Breast epithelium (tissue), 4 donors: ENCODE measurements around the gene UNK. TPM values are rescaled to one million over a fixed set of nuclear protein-coding genes. Genes with fewer than 3 reads are reported as not detected.

Source experiments
- DNase-seq, 2 donors: peaks; one replicate each; pipeline ENCODE4 v3.0.0-alpha.2; 2019; ENCODE audit warnings: low spot score in 2 of 2
- H3K27ac ChIP-seq, 2 donors: fragments of 200-600 bp; sonication (generic) in 1 of 2; one replicate each; pipeline ENCODE4 v1.5.1; 2016 to 2019; ENCODE audit warnings: mild to moderate bottlenecking in 1 of 2
- H3K27me3 ChIP-seq, 2 donors: fragments of 200-600 bp; sonication (generic) in 1 of 2; one replicate each; pipeline versions ENCODE4 v1.5.1 to v1.6.0; 2017 to 2019; ENCODE audit warnings: control low read depth in 1 of 2, mild to moderate bottlenecking in 1 of 2
- H3K36me3 ChIP-seq: fragments of 200-600 bp; one replicate; pipeline ENCODE4 v1.5.1; 2019
- H3K4me1 ChIP-seq, 2 donors: fragments of 200-600 bp; sonication (generic); one replicate each; pipeline ENCODE4 v1.5.1; 2016 to 2019; ENCODE audit warnings: control low read depth in 1 of 2
- H3K4me3 ChIP-seq, 3 donors: fragments of 200-600 bp; sonication (generic); 1 replicate in 2 of 3; 2 replicates in 1 of 3; pipeline ENCODE4 v1.5.1; 2016 to 2019; ENCODE audit warnings: mild to moderate bottlenecking in 3 of 3, moderate library complexity in 2 of 3
- H3K9me3 ChIP-seq, 2 donors: fragments of 200-600 bp; sonication (generic) in 1 of 2; one replicate each; pipeline ENCODE4 v1.5.1; 2016 to 2019; ENCODE audit warnings: control low read depth in 1 of 2
- POLR2A ChIP-seq: fragments of 450-650 bp; IDR thresholded peaks from one replicate; pipeline ENCODE4 v1.6.1; 2016; ENCODE audit warnings: antibody characterized with exemption, mild to moderate bottlenecking, moderate library complexity
- POLR2AphosphoS5 ChIP-seq, 3 donors: sonication (generic); formaldehyde crosslinking; IDR thresholded peaks; one replicate each; pipeline ENCODE4 v1.6.1; 2017; ENCODE audit warnings: antibody characterized with exemption in 3 of 3
- intact Hi-C: fragments of 100-400 bp; cut with DNase I; formaldehyde crosslinking; loops from one replicate; pipeline ENCODE4 v1.15.1; 2023; ENCODE audit warnings: low total_unique reads
- total RNA-seq, 3 donors: library from RNA; depleted of rRNA; stranded (reverse); fragments of >200 nt; gene quantifications; one replicate each; pipeline ENCODE4 v1.1.0, GENCODE V29; 2016
- TF ChIP-seq, protein P1 (sequence below), 3 donors: fragments of 450-650 bp; IDR thresholded peaks; one replicate each; pipeline ENCODE4 v1.5.1; 2016 to 2017; ENCODE audit warnings: antibody characterized with exemption in 3 of 3, mild to moderate bottlenecking in 3 of 3, moderate library complexity in 3 of 3

Gene UNK
- total RNA-seq, 3 donors from 2014 or later, result 18.7 to 43.3 (median 28.5) TPM

DNA sequence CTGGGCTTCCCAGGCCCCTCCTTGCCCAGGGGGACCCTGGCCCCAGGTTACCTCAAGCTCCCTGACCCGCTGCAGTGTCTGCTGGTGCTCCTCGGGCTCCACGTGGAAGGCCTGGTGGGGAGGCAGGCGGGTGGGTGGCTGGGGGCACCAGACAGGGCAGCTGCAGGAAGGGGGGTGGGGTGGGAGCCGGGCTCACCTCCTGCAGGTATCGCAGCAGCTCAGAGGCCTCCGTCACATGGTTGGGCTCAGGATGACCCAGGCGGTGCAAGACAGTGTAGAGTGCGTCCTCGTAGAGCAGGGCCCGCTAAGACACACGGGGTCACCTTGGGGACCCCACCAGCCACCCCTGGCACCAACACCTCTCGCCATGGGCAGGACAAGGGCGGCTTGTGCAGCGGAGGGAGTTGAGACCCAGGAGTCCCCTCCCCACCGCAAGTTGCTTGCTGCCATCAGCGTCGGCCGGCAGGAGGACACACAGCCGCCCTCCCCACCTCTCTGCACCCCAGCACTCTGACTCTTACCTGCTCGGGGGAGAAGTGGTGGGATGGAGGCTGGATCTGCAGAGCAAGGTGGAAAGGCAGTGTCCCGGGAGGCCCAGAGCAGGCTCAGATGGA lies 58.5 kb downstream of the UNK start:
- no peaks in the 10 kb centered on the region for H3K9me3 ChIP-seq
- no peaks in the 10 kb centered on the region for H3K27me3 ChIP-seq
- H3K36me3 ChIP-seq, result peaks cover 7% of the 10 kb centered on the region
- TF ChIP-seq POLR2A, result no peak
- no peak for TF ChIP-seq POLR2AphosphoS5 (IDR thresholded peaks at IDR 0.05)
- TF ChIP-seq, protein P1, sequence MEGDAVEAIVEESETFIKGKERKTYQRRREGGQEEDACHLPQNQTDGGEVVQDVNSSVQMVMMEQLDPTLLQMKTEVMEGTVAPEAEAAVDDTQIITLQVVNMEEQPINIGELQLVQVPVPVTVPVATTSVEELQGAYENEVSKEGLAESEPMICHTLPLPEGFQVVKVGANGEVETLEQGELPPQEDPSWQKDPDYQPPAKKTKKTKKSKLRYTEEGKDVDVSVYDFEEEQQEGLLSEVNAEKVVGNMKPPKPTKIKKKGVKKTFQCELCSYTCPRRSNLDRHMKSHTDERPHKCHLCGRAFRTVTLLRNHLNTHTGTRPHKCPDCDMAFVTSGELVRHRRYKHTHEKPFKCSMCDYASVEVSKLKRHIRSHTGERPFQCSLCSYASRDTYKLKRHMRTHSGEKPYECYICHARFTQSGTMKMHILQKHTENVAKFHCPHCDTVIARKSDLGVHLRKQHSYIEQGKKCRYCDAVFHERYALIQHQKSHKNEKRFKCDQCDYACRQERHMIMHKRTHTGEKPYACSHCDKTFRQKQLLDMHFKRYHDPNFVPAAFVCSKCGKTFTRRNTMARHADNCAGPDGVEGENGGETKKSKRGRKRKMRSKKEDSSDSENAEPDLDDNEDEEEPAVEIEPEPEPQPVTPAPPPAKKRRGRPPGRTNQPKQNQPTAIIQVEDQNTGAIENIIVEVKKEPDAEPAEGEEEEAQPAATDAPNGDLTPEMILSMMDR (IDR thresholded peaks at IDR 0.05), result no peak
- intact Hi-C loops, result loop anchor here (10.0 kb wide), 1 partner anchor 58 kb away; the partner anchor contains the start of gene UNK
- DNase-seq, result no peak
- H3K27ac ChIP-seq, result peak overlapping the region in 1 of 2 donors; percentile 94
- H3K4me1 ChIP-seq, result peaks cover 9 to 30% of the 10 kb centered on the region in 2 donors
- H3K4me3 ChIP-seq, result peak overlapping the region; percentile 15 to 46 (median 33)

DNA sequence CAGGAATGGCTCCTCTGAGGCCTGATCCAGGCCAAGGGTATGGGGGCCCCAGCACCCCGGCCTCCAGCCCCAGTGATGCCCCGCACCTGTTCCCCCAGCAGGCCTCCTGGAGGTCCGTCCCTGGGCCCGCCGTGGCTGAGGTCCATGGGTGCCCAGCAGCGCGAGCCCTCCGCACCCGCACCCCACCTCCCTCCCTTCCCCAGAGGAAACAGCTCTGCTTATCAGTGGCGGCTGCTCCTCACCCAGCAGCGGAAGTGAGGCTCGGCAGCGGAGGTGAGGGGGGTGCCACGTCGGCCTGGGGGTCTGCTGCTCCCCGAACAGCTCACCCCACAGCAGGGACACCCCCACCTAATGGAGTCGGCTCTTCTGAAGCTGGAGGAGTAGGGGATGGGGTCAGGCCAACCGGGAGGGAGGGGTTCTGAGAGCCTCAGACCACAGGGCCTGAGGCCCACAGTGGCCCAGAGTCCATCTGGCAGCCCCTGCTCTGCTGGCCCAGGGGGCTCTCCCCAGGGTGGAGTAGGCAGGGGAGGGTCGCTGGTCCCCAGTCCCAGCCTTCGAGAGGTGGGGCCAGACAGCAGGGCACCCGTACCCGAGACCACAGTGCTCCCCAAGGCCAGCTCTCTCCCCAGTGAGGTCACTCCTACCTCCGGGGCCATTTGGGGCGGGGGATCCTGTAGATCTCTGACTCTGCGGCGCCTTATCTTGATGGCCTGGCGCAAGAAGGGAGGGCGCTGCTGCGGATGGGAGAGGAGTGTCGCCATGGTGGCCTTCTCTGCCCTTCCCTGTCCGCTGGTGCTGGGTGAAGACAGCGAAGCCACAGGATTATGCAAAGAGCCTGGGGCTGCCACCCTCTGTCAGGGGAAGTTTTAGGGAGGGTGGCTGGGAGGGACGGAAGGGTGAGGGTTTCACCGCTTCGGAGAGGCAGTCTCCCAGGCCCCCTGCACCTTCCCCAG lies 59.2 kb downstream of the UNK start, which contains the start of gene UNC13D:
Gene UNC13D (minus strand): TSS at position 828 of the 953 bp plus-strand sequence. CDS start 67 bp downstream, at position 761.
- peak within 1 kb of the TSS; percentile 94 to 95 for H3K27ac ChIP-seq
- TF ChIP-seq, protein P1 (IDR thresholded peaks at IDR 0.05), result no peak
- no peak for TF ChIP-seq POLR2A
- no peak for TF ChIP-seq POLR2AphosphoS5 (IDR thresholded peaks at IDR 0.05)
- H3K27me3 ChIP-seq, result no peaks in the 10 kb centered on the region
- H3K4me1 ChIP-seq, result peaks cover 10 to 37% of the 10 kb centered on the region in 2 donors
- H3K36me3 ChIP-seq, result peaks cover 7% of the 10 kb centered on the region
- intact Hi-C loops, result loop anchor here (10.0 kb wide), 1 partner anchor 59 kb away; the partner anchor contains the start of gene UNK
- DNase-seq, result peak in 1 of 2 donors; percentile 66
- no peaks in the 10 kb centered on the region for H3K9me3 ChIP-seq
- H3K4me3 ChIP-seq, result peak within 1 kb of the TSS; percentile 15 to 46 (median 33)

DNA sequence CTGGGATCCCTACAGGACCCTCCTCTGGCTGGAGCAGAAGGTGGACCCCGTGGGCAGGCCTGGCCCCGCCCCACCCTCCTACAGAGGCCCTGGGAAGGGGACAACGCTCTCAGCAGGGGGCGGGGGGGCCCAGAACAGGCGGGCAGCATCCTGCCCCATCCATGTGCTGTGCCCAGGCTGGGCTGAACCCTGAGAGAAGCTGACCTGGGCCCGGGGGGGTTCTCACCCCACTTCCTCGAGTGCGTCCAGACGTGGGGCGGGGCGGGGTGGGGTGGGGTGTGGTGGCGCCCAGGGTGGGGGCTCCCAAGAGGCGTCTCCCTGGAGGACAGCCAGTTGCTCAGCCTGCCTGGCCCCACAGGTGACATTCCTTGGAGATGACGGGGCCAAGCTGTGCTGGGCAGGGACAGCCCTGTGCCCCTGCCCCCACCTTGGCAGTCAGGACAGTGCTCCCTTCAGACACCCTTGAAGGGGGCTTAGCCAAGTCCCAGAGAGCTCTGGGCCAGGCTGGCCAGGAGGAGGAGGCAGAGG lies 60.0 kb downstream of the UNK start:
- Histone ChIP-seq H3K36me3 (peaks cover 7% of the 10 kb centered on the region), H3K27ac (peak overlapping the region; percentile 94 to 95), H3K4me3 (peak overlapping the region in 2 of 3 donors; percentile 33 to 46), H3K4me1 (peaks cover 15 to 45% of the 10 kb centered on the region in 2 donors), H3K9me3 (no peaks in the 10 kb centered on the region), H3K27me3 (no peaks in the 10 kb centered on the region)
- peak; percentile 84 to 92 for DNase-seq
- intact Hi-C loops, result loop anchor here (10.0 kb wide), 1 partner anchor 60 kb away; the partner anchor contains the start of gene UNK
- TF ChIP-seq, protein P1 (IDR thresholded peaks at IDR 0.05), result no peak
- TF ChIP-seq POLR2A, result no peak
- TF ChIP-seq POLR2AphosphoS5 (IDR thresholded peaks at IDR 0.05), result no peak

DNA sequence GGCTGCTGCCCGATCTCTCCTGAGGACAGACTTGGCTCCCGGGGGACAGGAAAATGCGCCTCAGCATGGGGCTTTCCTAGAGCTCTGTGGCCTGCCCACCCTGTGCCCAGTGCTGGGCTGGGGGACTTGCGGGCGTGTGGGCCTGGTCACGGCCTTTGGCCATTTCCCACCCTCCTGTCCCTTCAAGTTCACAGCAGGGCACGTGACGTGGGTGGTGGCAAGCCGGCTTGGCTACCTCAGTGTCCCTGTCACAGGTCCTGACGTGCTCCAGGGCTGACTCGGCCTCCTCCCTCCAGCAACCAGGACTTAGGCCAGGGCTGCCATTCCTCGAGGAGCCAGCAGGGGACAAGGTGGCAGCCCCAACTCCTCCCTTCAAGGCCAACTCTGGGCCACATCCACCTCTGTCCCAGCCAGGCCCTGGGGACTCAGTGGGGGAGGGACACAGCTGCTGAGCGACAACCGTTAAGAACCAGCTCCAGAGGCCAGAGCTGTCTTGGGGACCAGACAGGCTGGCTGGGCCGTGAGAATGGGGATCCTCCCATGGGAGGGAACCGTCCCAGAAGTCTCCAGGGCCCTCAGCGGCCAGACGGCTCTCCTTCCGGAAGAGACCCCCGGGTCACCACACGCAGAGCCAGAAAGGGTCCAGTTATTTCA lies 60.6 kb downstream of the UNK start:
- H3K4me3 ChIP-seq, result peak overlapping the region in 2 of 3 donors; percentile 33 to 46
- peak; percentile 92 to 95 for DNase-seq
- intact Hi-C loops, result loop anchor here (10.0 kb wide), 1 partner anchor 60 kb away; the partner anchor contains the start of gene UNK

More for the DNA sequence above, 60.6 kb downstream of the UNK start:
- H3K27ac ChIP-seq, result peak overlapping the region; percentile 94 to 95
- H3K36me3 ChIP-seq, result peaks cover 7% of the 10 kb centered on the region
- peaks cover 16 to 50% of the 10 kb centered on the region in 2 donors for H3K4me1 ChIP-seq
- no peaks in the 10 kb centered on the region for H3K9me3 ChIP-seq
- no peaks in the 10 kb centered on the region for H3K27me3 ChIP-seq
- TF ChIP-seq, protein P1 (IDR thresholded peaks at IDR 0.05), result peak; percentile 97 to 99 (median 97)
- no peak for TF ChIP-seq POLR2A
- peak; percentile 58 to 73 (median 63) for TF ChIP-seq POLR2AphosphoS5 (IDR thresholded peaks at IDR 0.05)
